HG03103 (cell line): ENCODE data around the gene WNT2B.

Experiments used
- ATAC-seq: cut with Tn5 transposase; IDR thresholded peaks from one replicate; pipeline ENCODE4 v1.9.1; 2021; ENCODE audit warnings: low read depth; ENCODE audit not compliant: unreplicated experiment

WNT2B gene

GRCh38 chr1:112524251-112524650 lies 15.5 kb downstream of the WNT2B start:
- no peak for ATAC-seq

GRCh38 chr1:112524986-112525385 lies 16.2 kb downstream of the WNT2B start:
- no peak for ATAC-seq

GRCh38 chr1:112527266-112528010 lies 18.7 kb downstream of the WNT2B start:
- ATAC-seq: no peak

- ATAC-seq: no peak
These were observed 19.3 kb downstream of the WNT2B start for GRCh38 chr1:112528076-112528475.

- ATAC-seq: no peak
These were observed 20.5 kb downstream of the WNT2B start for GRCh38 chr1:112529301-112529700.

GRCh38 chr1:112530832-112531231 lies 22.1 kb downstream of the WNT2B start:
- ATAC-seq: no peak

- no peak for ATAC-seq
These were observed 23.3 kb downstream of the WNT2B start for GRCh38 chr1:112532064-112532463.

- ATAC-seq: no peak
These were observed 24.3 kb downstream of the WNT2B start for GRCh38 chr1:112533029-112533428.

- no peak for ATAC-seq
These were observed 27.8 kb downstream of the WNT2B start for GRCh38 chr1:112536561-112536960.

GRCh38 chr1:112537456-112537855 lies 28.7 kb downstream of the WNT2B start:
- no peak for ATAC-seq

GRCh38 chr1:112538883-112539282 lies 30.1 kb downstream of the WNT2B start:
- ATAC-seq: no peak

GRCh38 chr1:112540226-112540794 lies 31.5 kb downstream of the WNT2B start:
- ATAC-seq: no peak

GRCh38 chr1:112541299-112541698 lies 32.5 kb downstream of the WNT2B start:
- no peak for ATAC-seq

GRCh38 chr1:112542206-112542973 lies 33.6 kb downstream of the WNT2B start:
- ATAC-seq: no peak

- ATAC-seq: no peak
These were observed 35.4 kb downstream of the WNT2B start for GRCh38 chr1:112544011-112544688.

- no peak for ATAC-seq
These were observed 36.0 kb downstream of the WNT2B start for GRCh38 chr1:112544751-112545150.

GRCh38 chr1:112546076-112546475 lies 37.3 kb downstream of the WNT2B start:
- ATAC-seq: no peak

GRCh38 chr1:112548547-112548946 lies 39.8 kb downstream of the WNT2B start:
- no peak for ATAC-seq

- ATAC-seq: no peak
These were observed 40.8 kb downstream of the WNT2B start for GRCh38 chr1:112549590-112549989.

- no peak for ATAC-seq
These were observed 45.6 kb downstream of the WNT2B start for GRCh38 chr1:112554411-112554810.

GRCh38 chr1:112557385-112557784 lies 48.6 kb downstream of the WNT2B start:
- ATAC-seq: no peak
